ENCODE measurements around the gene SLC25A6. TPM values are rescaled to one million over a fixed set of nuclear protein-coding genes. Genes with fewer than 3 reads are reported as not detected.
A peak's percentile ranks its signal among the peaks of the same experiment; 100 is the strongest.

The SLC25A6 gene
- total and polyA plus RNA-seq, 2 of the 13 experiments (the other 11 are each of a cell fraction or from before 2014, with no cell fraction given), result 138 to 581 TPM

DNA sequence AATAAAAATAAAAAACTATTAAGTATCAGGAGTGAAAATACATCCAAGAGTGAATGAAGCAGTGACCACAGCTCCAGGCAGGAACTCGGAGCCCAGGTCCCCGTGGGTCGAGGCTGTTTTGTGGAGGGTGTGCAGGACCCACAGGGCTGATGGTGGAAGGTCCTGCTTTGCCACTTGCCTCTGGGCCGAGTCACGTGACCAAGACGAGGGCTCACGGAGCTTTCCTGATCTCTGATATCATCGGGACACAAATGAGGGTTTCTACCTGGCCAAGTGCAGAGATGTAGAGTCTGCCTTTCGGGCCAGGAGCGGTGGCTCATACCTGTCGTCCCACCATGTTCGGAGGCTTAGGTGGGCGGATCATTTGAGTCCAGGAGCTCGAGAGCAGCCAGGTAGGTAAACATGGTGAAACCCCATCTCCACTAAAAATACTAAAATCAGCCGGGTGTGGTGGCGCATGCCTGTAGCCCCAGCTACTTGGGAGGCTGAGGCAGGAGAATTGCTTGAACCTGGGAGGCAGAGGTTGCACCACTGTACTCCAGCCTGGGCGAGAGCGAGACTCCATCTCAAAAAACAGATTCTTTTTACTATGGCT, 7.2 kb downstream of the SLC25A6 start (continued):
- TF ChIP-seq RBFOX2 (IDR thresholded peaks at IDR 0.05; ENCODE audit: low read depth, low read length) (peak; percentile 58), ZBTB7B (CRISPR knock-in tag; IDR thresholded peaks at IDR 0.05) (no peak)

DNA sequence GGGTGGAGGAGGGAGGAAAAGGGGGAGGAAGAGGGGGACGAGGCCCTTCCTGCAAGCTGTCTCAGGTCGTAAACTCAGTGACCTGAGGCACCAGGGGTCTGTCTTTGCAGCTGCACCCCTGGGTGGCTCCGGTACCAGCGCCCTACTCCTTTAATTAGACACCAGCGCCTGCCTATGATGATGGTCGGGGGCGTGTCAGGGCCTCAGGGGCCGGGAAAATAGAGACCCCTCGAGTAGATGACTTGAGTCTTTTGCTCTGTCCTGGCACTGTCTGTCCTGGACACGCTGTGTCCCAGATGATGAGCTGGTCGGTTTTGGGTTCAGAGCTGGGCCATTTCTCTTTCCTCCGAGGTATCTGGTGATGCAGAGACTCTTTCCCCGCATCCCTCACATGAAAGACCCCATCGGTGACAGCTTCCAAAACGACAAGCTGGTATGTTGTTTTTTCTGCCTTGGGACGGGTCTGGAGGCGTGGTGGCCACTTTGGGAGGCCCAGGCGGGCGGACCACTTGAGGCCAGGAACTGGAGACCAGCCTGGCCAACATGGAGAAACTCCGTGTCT, 11.2 kb downstream of the SLC25A6 start:
- no peak for FAIRE-seq
- CTCF ChIA-PET (ENCODE audit: low intra/inter-chr PET ratio, low total read pairs), result no interaction called here
- in situ Hi-C loops (cut with HindIII; ENCODE audit: extremely low pct_ligation_motif_present, low pct_unique_long_range_greater_than_20kb), result no loop called here
- TF ChIP-seq POLR2G (IDR thresholded peaks at IDR 0.05; ENCODE audit: low read depth, low read length) (peak; percentile 69; the same call in 1 of the 2 replicates), GZF1 (CRISPR knock-in tag; IDR thresholded peaks at IDR 0.05) (no peak), EHMT2 (IDR thresholded peaks at IDR 0.05; ENCODE audit: borderline replicate concordance, low read depth, low read length) (no peak), RBM22 (optimal IDR thresholded peaks at IDR 0.05; ENCODE audit: low read length) (peak; percentile 95), NR2F6 (IDR thresholded peaks at IDR 0.05) (no peak), NR2F6 (CRISPR knock-in tag; IDR thresholded peaks at IDR 0.05) (no peak), KDM1A (CRISPR knock-in tag; IDR thresholded peaks at IDR 0.05) (no peak), PCBP1 (IDR thresholded peaks at IDR 0.05; ENCODE audit: borderline replicate concordance, low read depth, low read length) (peak; percentile 82; the same call in 1 of the 2 replicates), RBM39 (IDR thresholded peaks at IDR 0.05; ENCODE audit: low read depth, low read length, poor library complexity, severe bottlenecking) (peak; percentile 65), POLR2A (IDR thresholded peaks at IDR 0.05; ENCODE audit: insufficient read depth in 1 of 2, low read depth in 2 of 2, low read length in 2 of 2) (peak in 1 of 2 experiments; percentile 28; a peak in 1 of 4 replicates), YEATS2 (CRISPR knock-in tag; IDR thresholded peaks at IDR 0.05; ENCODE audit: borderline replicate concordance) (peak; percentile 24; the same call in 1 of the 2 replicates), HNRNPL (IDR thresholded peaks at IDR 0.05; ENCODE audit: low read depth, low read length) (0 out of 2 replicates have a peak, but pooled peaks have one; percentile 13), RAD21 (CRISPR knock-in tag; IDR thresholded peaks at IDR 0.05) (0 out of 2 replicates have a peak, but pooled peaks have one; percentile 9), MED8 (CRISPR knock-in tag; IDR thresholded peaks at IDR 0.05; ENCODE audit: insufficient replicate concordance) (no peak), HNRNPK (IDR thresholded peaks at IDR 0.05; ENCODE audit: low read depth, low read length, poor library complexity, severe bottlenecking) (peak; percentile 81), CHD2 (IDR thresholded peaks at IDR 0.05; ENCODE audit: low read depth, low read length) (peak; percentile 41; the same call in 1 of the 2 replicates)
- TF ChIP-seq, protein P1, sequence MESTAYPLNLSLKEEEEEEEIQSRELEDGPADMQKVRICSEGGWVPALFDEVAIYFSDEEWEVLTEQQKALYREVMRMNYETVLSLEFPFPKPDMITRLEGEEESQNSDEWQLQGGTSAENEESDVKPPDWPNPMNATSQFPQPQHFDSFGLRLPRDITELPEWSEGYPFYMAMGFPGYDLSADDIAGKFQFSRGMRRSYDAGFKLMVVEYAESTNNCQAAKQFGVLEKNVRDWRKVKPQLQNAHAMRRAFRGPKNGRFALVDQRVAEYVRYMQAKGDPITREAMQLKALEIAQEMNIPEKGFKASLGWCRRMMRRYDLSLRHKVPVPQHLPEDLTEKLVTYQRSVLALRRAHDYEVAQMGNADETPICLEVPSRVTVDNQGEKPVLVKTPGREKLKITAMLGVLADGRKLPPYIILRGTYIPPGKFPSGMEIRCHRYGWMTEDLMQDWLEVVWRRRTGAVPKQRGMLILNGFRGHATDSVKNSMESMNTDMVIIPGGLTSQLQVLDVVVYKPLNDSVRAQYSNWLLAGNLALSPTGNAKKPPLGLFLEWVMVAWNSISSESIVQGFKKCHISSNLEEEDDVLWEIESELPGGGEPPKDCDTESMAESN (CRISPR knock-in tag; conservative IDR thresholded peaks at IDR 0.05), result no peak
- TF ChIP-seq, protein P2, sequence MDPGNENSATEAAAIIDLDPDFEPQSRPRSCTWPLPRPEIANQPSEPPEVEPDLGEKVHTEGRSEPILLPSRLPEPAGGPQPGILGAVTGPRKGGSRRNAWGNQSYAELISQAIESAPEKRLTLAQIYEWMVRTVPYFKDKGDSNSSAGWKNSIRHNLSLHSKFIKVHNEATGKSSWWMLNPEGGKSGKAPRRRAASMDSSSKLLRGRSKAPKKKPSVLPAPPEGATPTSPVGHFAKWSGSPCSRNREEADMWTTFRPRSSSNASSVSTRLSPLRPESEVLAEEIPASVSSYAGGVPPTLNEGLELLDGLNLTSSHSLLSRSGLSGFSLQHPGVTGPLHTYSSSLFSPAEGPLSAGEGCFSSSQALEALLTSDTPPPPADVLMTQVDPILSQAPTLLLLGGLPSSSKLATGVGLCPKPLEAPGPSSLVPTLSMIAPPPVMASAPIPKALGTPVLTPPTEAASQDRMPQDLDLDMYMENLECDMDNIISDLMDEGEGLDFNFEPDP (CRISPR knock-in tag; conservative IDR thresholded peaks at IDR 0.05), result no peak

More for the DNA sequence above, 11.2 kb downstream of the SLC25A6 start:
- POLR2A ChIA-PET, result no interaction called here
- Histone ChIP-seq H3K9me3 (ENCODE audit: low read length) (no peaks in the 10 kb centered on the region), H4K20me1 (ENCODE audit: insufficient read depth, low read length) (peaks cover 19% of the 10 kb centered on the region), H3K27ac (ENCODE audit: extremely low read length, insufficient read depth, low read length) (no peak overlapping the region), H3K9ac (ENCODE audit: insufficient read depth, low read depth, low read length) (no peak overlapping the region), H3K4me3 (replicated peaks in 1 of 3; ENCODE audit: insufficient read depth in 1 of 3, low read depth in 2 of 3, low read length in 3 of 3) (no peak overlapping the region), H3K79me2 (ENCODE audit: insufficient read depth, low read length) (no peaks in the 10 kb centered on the region), H3K4me2 (ENCODE audit: low read depth, low read length) (peak overlapping the region; percentile 53), H2AFZ (ENCODE audit: low read length) (no peak overlapping the region), H3K36me3 (replicated peaks in 1 of 2; ENCODE audit: control insufficient read depth in 1 of 2, insufficient read depth in 2 of 2, low read length in 2 of 2) (peaks cover 3 to 12% of the 10 kb centered on the region in 2 experiments; a peak in 4 of 5 replicates), H3K27me3 (ENCODE audit: control insufficient read depth in 1 of 2, insufficient read depth in 2 of 2, low read length in 2 of 2) (no peaks in the 10 kb centered on the region), H3K4me1 (ENCODE audit: insufficient read depth, low read length) (peaks cover 25% of the 10 kb centered on the region)
- WGBS (ENCODE audit: low lambda C conversion rate), result 49% methylated on average over 8 of the region's 20 CpGs
- peak; percentile 13 for ATAC-seq
- BruUV-seq (replicated peaks), result no TSS peak
- intact Hi-C loops (cut with micrococcal nuclease; ENCODE audit: unreplicated experiment), result no loop called here
- no peak for DNase-seq (ENCODE audit: low spot score)
